K562 (cell line): ENCODE results near the gene KDM4C. TPM values are rescaled to one million over a fixed set of nuclear protein-coding genes. Genes with fewer than 3 reads are reported as not detected.

Source experiments
- ATAC-seq: fragments of 200-7000 bp; cut with Tn5 transposase; 3 replicates; pipeline ENCODE4 v1.9.1; 2020; ENCODE audit warnings: moderate library complexity
- BruUV-seq: library from RNA; stranded (reverse); fragments of 400-500 nt; replicated peaks from 2 replicates; lab custom pipeline; 2021; lab: Mats Ljungman, UMichigan
- CTCF ChIA-PET: fragments of 300-600 bp; formaldehyde crosslinking; extraction: SDS; loops from one replicate; lab custom pipeline; 2021; ENCODE audit warnings: low intra/inter-chr PET ratio; lab: Yijun Ruan, JAX
- POLR2A ChIA-PET: fragments of 300-600, 350-650 bp; sonication (Branson Sonifier 250); formaldehyde crosslinking; extraction: SDS; loops from one replicate; lab custom pipeline; 2021; ENCODE audit warnings: antibody characterized with exemption, inconsistent platforms; lab: Yijun Ruan, JAX
- DNase-seq, 4 experiments: peaks; one replicate each; pipeline versions ENCODE4 v3.0.0 to v3.0.0-alpha.2; 2011 to 2018; ENCODE audit warnings: low spot score in 3 of 4, mixed read lengths in 3 of 4; ENCODE audit errors: extremely low read depth in 1 of 4
- FAIRE-seq: peaks from 2 replicates; lab custom pipeline; 2011; peaks lifted over from hg19 to GRCh38; lab: Jason Lieb, UNC
- H2AFZ ChIP-seq: 2 replicates; pipeline ENCODE4 v1.6.0; 2011; ENCODE audit warnings: low read depth, low read length, control low read depth, inconsistent platforms
- H3K27ac ChIP-seq: fragments of 200-600 bp; 3 replicates; pipeline ENCODE4 v1.8.0; 2011; ENCODE audit warnings: low read depth, mild to moderate bottlenecking, control low read depth, inconsistent platforms, low read length, moderate library complexity, mixed read lengths; ENCODE audit errors: extremely low read depth
- H3K27me3 ChIP-seq, 2 experiments: fragments of 300-600 bp in 1 of 2; 2 replicates in 1 of 2; 3 replicates in 1 of 2; pipeline versions ENCODE4 v1.6.0 to v1.8.0; 2011; ENCODE audit warnings: inconsistent platforms in 2 of 2, low read length in 2 of 2, mild to moderate bottlenecking in 1 of 2, mixed read lengths in 1 of 2, moderate library complexity in 1 of 2; ENCODE audit not compliant: control insufficient read depth in 2 of 2, insufficient read depth in 2 of 2
- H3K36me3 ChIP-seq: fragments of 300-600 bp; 3 replicates; pipeline ENCODE4 v1.8.0; 2011; ENCODE audit warnings: mild to moderate bottlenecking, low read length, inconsistent platforms; ENCODE audit not compliant: control insufficient read depth, insufficient read depth
- H3K4me1 ChIP-seq, 2 experiments: fragments of 200-600 bp in 1 of 2; replicated peaks in 1 of 2; 2 replicates in 1 of 2; 3 replicates in 1 of 2; pipeline versions ENCODE4 v1.5.1 to v1.8.0; 2011; ENCODE audit warnings: inconsistent platforms in 2 of 2, low read length in 2 of 2, mild to moderate bottlenecking in 1 of 2, mixed read lengths in 1 of 2, moderate library complexity in 1 of 2; ENCODE audit not compliant: control insufficient read depth in 2 of 2, insufficient read depth in 2 of 2
- H3K4me2 ChIP-seq: 2 replicates; pipeline ENCODE4 v1.6.1; 2011; ENCODE audit warnings: low read length, control low read depth, inconsistent platforms, mixed read lengths; ENCODE audit not compliant: insufficient read depth
- H3K4me3 ChIP-seq: fragments of 200-600 bp; sonication (generic), shearing (Covaris generic); 2 replicates; pipeline ENCODE4 v1.5.1; 2016; ENCODE audit warnings: control low read depth, inconsistent platforms
- H3K79me2 ChIP-seq: fragments of 200-600 bp; 3 replicates; pipeline ENCODE4 v1.8.0; 2011; ENCODE audit warnings: low read length, inconsistent platforms; ENCODE audit not compliant: control insufficient read depth, insufficient read depth
- H3K9ac ChIP-seq, 2 experiments: 2 replicates each; pipeline versions ENCODE4 v1.6.0 to v1.6.1; 2011; ENCODE audit warnings: low read depth in 2 of 2, low read length in 2 of 2, control low read depth in 1 of 2, inconsistent platforms in 1 of 2, mild to moderate bottlenecking in 1 of 2, mixed read lengths in 1 of 2; ENCODE audit not compliant: insufficient read depth in 1 of 2
- H3K9me1 ChIP-seq: one replicate; pipeline ENCODE4 v1.6.0; 2011; ENCODE audit warnings: inconsistent platforms, mild to moderate bottlenecking, low read length, moderate library complexity; ENCODE audit not compliant: control insufficient read depth, insufficient read depth
- H3K9me3 ChIP-seq: replicated peaks from 2 replicates; pipeline ENCODE4 v1.5.1; 2011; ENCODE audit warnings: low read depth, low read length, inconsistent platforms; ENCODE audit not compliant: control insufficient read depth, insufficient read depth
- H4K20me1 ChIP-seq: replicated peaks from 2 replicates; pipeline ENCODE4 v1.6.1; 2011; ENCODE audit warnings: low read length, inconsistent platforms, mixed read lengths; ENCODE audit not compliant: control insufficient read depth, insufficient read depth
- ARID1B ChIP-seq: fragments of 450-650 bp; IDR thresholded peaks from 2 replicates; pipeline ENCODE4 v1.6.1; 2016; ENCODE audit warnings: antibody characterized with exemption, mild to moderate bottlenecking, inconsistent platforms
- DIDO1 ChIP-seq: fragments of 450-650 bp; IDR thresholded peaks from 2 replicates; pipeline ENCODE4 v1.6.1; 2016; ENCODE audit warnings: low read depth, missing biosample characterization, missing genetic modification characterization
- GATAD2A ChIP-seq: fragments of 450-650 bp; IDR thresholded peaks from 2 replicates; pipeline ENCODE4 v1.6.1; 2017
- GTF2A2 ChIP-seq: IDR thresholded peaks from 2 replicates; pipeline ENCODE4 v1.6.1; 2016; ENCODE audit warnings: mild to moderate bottlenecking, missing genetic modification characterization, missing compliant biosample characterization
- ILF3 ChIP-seq: fragments of 450-650 bp; IDR thresholded peaks from 2 replicates; pipeline ENCODE4 v1.6.1; 2018; ENCODE audit warnings: antibody characterized with exemption, mild to moderate bottlenecking, moderate library complexity, borderline replicate concordance
- NFRKB ChIP-seq: fragments of 450-650 bp; IDR thresholded peaks from 2 replicates; pipeline ENCODE4 v1.6.1; 2016; ENCODE audit warnings: low read depth
- PHTF2 ChIP-seq: fragments of 250-450 bp; sonication (Bioruptor Pico); IDR thresholded peaks from 2 replicates; pipeline ENCODE4 v1.5.0; 2021; ENCODE audit warnings: mild to moderate bottlenecking
- POLR2A ChIP-seq: fragments of 450-650 bp; conservative IDR thresholded peaks from 2 replicates; pipeline ENCODE4 v1.6.1; 2016
- SIN3A ChIP-seq, 2 experiments: fragments of 150-350 bp in 1 of 2; IDR thresholded peaks; 2 replicates each; pipeline ENCODE4 v1.6.1; 2011 to 2016; ENCODE audit warnings: borderline replicate concordance in 2 of 2, low read depth in 2 of 2, low read length in 2 of 2, mild to moderate bottlenecking in 2 of 2, moderate library complexity in 2 of 2; ENCODE audit not compliant: control insufficient read depth in 1 of 2
- SIRT6 ChIP-seq: IDR thresholded peaks from one replicate; pipeline ENCODE4 v1.6.1; 2012; ENCODE audit warnings: low read depth, mild to moderate bottlenecking, control low read depth, inconsistent platforms, low read length, moderate library complexity
- ZNF184 ChIP-seq: sonication (generic); formaldehyde crosslinking; IDR thresholded peaks from 2 replicates; pipeline ENCODE4 v1.5.0; 2020; ENCODE audit warnings: missing genetic modification reagents
- WGBS: fragments of 100-300 bp; shearing (Covaris generic); methylation state at CpG from one replicate; pipeline ENCODE4 v1.1.6; 2016; ENCODE audit warnings: low coverage, mixed read lengths; ENCODE audit not compliant: insufficient coverage; ENCODE audit errors: missing lambda C conversion rate; 5-methylcytosine and 5-hydroxymethylcytosine counted together
- in situ Hi-C: fragments of 300-500 bp; cut with MboI; formaldehyde crosslinking; loops from 4 replicates; pipeline ENCODE4 v1.15.0; 2018; ENCODE audit warnings: inconsistent platforms, mixed read lengths
- intact Hi-C: fragments of 100-400 bp; cut with micrococcal nuclease; formaldehyde crosslinking; loops from 2 replicates; pipeline ENCODE4 v1.14.2; 2022
- polyA plus RNA-seq, 8 experiments: library from polyadenylated mRNA; depleted of rRNA in 4 of 8; stranded (reverse) in 5 of 8; unstranded in 3 of 8; fragments of >200 nt; fragmentation: Nextera tagmentation in 2 of 8; fragmentation: Illumina TruSeq in 1 of 8; extraction: Ambion mirVana in 2 of 8; extraction: Trizol in 1 of 8; gene quantifications; 2 replicates each; pipeline versions ENCODE4 v1.2.1 to v1.2.3, GENCODE V29; 2011 to 2014; ENCODE audit warnings: inconsistent platforms in 1 of 8, missing spikeins in 1 of 8
- total RNA-seq, 7 experiments: library from RNA; depleted of rRNA in 6 of 7; stranded (reverse); fragments of >200 nt in 6 of 7; fragmentation: Illumina TruSeq in 2 of 7; extraction: Trizol in 2 of 7; gene quantifications; 2 replicates each; pipeline versions ENCODE4 v1.2.1 to v1.2.3, GENCODE V29; 2011 to 2021; ENCODE audit warnings: low replicate concordance in 1 of 7
- TF ChIP-seq, protein P1 (sequence below): fragments of 250-450 bp; sonication (Bioruptor Pico); IDR thresholded peaks from 2 replicates; pipeline ENCODE4 v1.4.0; 2020; ENCODE audit warnings: mild to moderate bottlenecking, moderate library complexity

Gene KDM4C
- total and polyA plus RNA-seq, 9 of the 15 experiments (the other 6 are each of a cell fraction or from before 2014, with no cell fraction given): 5.4 to 17.0 (median 12.6) TPM

- TF ChIP-seq ZNF184: no peak
- TF ChIP-seq POLR2A: no peak
- TF ChIP-seq SIN3A (IDR thresholded peaks at IDR 0.05; ENCODE audit: borderline replicate concordance in 2 of 2, control insufficient read depth in 1 of 2, low read depth in 2 of 2, low read length in 2 of 2): no peak
- no peak for TF ChIP-seq NFRKB
- TF ChIP-seq, protein P1, sequence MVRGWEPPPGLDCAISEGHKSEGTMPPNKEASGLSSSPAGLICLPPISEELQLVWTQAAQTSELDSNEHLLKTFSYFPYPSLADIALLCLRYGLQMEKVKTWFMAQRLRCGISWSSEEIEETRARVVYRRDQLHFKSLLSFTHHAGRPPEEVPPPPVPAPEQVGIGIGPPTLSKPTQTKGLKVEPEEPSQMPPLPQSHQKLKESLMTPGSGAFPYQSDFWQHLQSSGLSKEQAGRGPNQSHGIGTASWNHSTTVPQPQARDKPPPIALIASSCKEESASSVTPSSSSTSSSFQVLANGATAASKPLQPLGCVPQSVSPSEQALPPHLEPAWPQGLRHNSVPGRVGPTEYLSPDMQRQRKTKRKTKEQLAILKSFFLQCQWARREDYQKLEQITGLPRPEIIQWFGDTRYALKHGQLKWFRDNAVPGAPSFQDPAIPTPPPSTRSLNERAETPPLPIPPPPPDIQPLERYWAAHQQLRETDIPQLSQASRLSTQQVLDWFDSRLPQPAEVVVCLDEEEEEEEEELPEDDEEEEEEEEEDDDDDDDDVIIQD (CRISPR knock-in tag): no peak
- TF ChIP-seq GTF2A2 (tag): no peak
- no peak for TF ChIP-seq SIRT6
- TF ChIP-seq DIDO1 (tag): no peak
- TF ChIP-seq GATAD2A: no peak
- TF ChIP-seq PHTF2 (CRISPR knock-in tag): no peak
These were observed 126.3 kb downstream of the KDM4C start (continued) for GRCh38 chr9:6884101-6884500.

- BruUV-seq: no TSS peak
- no peaks in the 10 kb centered on the region for H3K79me2 ChIP-seq
- ATAC-seq: no peak
- H3K27ac ChIP-seq: no peak overlapping the region
- H2AFZ ChIP-seq: no peak overlapping the region
- H3K4me2 ChIP-seq: no peak overlapping the region; the same call in 1 of the 2 replicates
- TF ChIP-seq ILF3 (no peak), ARID1B (peak; percentile 37; the same call in 1 of the 2 replicates)
- TF ChIP-seq, all 486 proteins: peak for 1
- Histone ChIP-seq H3K4me3 (no peak overlapping the region), H3K4me1 (peaks cover 0 to 3% of the 10 kb centered on the region in 2 experiments; a peak in 3 of 5 replicates), H3K9me3 (no peaks in the 10 kb centered on the region), H3K36me3 (no peaks in the 10 kb centered on the region; the same call in 1 of the 3 replicates), H3K9me1 (no peaks in the 10 kb centered on the region), H3K9ac (no peak overlapping the region), H4K20me1 (no peaks in the 10 kb centered on the region), H3K27me3 (no peaks in the 10 kb centered on the region)
- intact Hi-C loops (no loop called here), in situ Hi-C loops (no loop called here)
- DNase-seq: no peak
- 46% methylated on average over 2 of the region's 2 CpGs for WGBS
- ChIA-PET CTCF (no interaction called here), POLR2A (no interaction called here)
- FAIRE-seq: peak; percentile 15
These were observed 127.2 kb downstream of the KDM4C start for GRCh38 chr9:6884990-6885389.
